Heart right ventricle (tissue), 16 donors: ENCODE results near the gene MRC2. TPM values are rescaled to one million over a fixed set of nuclear protein-coding genes. Genes with fewer than 3 reads are reported as not detected.
A peak's percentile ranks its signal among the peaks of the same experiment; 100 is the strongest.
"Not testable (repeated sequence)": the region's sequence is repeated elsewhere in the genome, so short reads cannot be mapped to it uniquely, and the experiment has no call there.

Source experiments
- ATAC-seq, 8 donors: fragments of 200-7000 bp; cut with Tn5 transposase; one replicate each; pipeline ENCODE4 v1.9.1; 2020; ENCODE audit warnings: mild to moderate bottlenecking in 8 of 8, moderate library complexity in 8 of 8, moderate number of reproducible peaks in 1 of 8
- DNase-seq, 2 donors: peaks; one replicate each; pipeline ENCODE4 v3.0.0-alpha.2; 2020
- H3K27ac ChIP-seq, 10 donors: fragments of 200-600 bp; sonication (generic) in 2 of 10; one replicate each; pipeline versions ENCODE4 v1.5.0 to v1.8.0; 2020 to 2022; ENCODE audit warnings: mild to moderate bottlenecking in 3 of 10
- H3K27me3 ChIP-seq, 7 donors: fragments of 200-600 bp; one replicate each; pipeline ENCODE4 v1.8.0; 2021 to 2022; ENCODE audit warnings: mild to moderate bottlenecking in 2 of 7
- H3K36me3 ChIP-seq, 9 donors: fragments of 200-600 bp; sonication (generic) in 1 of 9; one replicate each; pipeline versions ENCODE4 v1.5.0 to v1.8.0; 2020 to 2022; ENCODE audit warnings: mild to moderate bottlenecking in 2 of 9
- H3K4me1 ChIP-seq, 9 donors: fragments of 200-600 bp; sonication (generic) in 1 of 9; one replicate each; pipeline versions ENCODE4 v1.5.0 to v1.8.0; 2020 to 2022; ENCODE audit warnings: mild to moderate bottlenecking in 4 of 9
- H3K4me3 ChIP-seq, 10 donors: fragments of 200-600 bp; sonication (generic) in 2 of 10; one replicate each; pipeline versions ENCODE4 v1.5.0 to v1.8.0; 2020 to 2022; ENCODE audit warnings: mild to moderate bottlenecking in 7 of 10, moderate library complexity in 2 of 10
- H3K9me3 ChIP-seq, 11 donors: fragments of 200-600 bp in 10 of 11; sonication (generic) in 2 of 11; one replicate each; pipeline versions ENCODE4 v1.5.0 to v1.8.0; 2013 to 2022; ENCODE audit warnings: mild to moderate bottlenecking in 2 of 11, control low read depth in 1 of 11, moderate library complexity in 1 of 11
- CTCF ChIP-seq, 9 donors: fragments of 200-600 bp; sonication (generic) in 2 of 9; IDR thresholded peaks; one replicate each; pipeline versions ENCODE4 v1.5.0 to v1.8.0; 2021 to 2022; ENCODE audit warnings: antibody characterized with exemption in 9 of 9, mild to moderate bottlenecking in 5 of 9, moderate library complexity in 1 of 9
- WGBS, 2 donors: extraction: QIAGEN DNeasy Blood & Tissue Kit; methylation state at CpG; one replicate each; pipeline ENCODE4 v1.1.7; 2013; ENCODE audit warnings: inconsistent platforms in 1 of 2; 5-methylcytosine and 5-hydroxymethylcytosine counted together
- intact Hi-C, 10 donors: fragments of 100-400 bp; cut with DNase I; formaldehyde crosslinking; loops; one replicate each; pipeline versions ENCODE4 v1.11.1 to v1.14.2; 2022
- polyA plus RNA-seq, 2 donors: library from polyadenylated mRNA; stranded (reverse); fragments of 200-250 nt; gene quantifications; one replicate each; pipeline ENCODE4 v1.2.3, GENCODE V29; 2013
- total RNA-seq, 10 donors: library from RNA; stranded (reverse); fragmentation: NEBNext Ultra II Directional in 3 of 10; extraction: Animal tissue kit (Norgen Biotek cat#: 25700) in 3 of 10; gene quantifications; one replicate each; pipeline versions ENCODE4 v1.2.1 to v1.2.4, GENCODE V29; 2021 to 2023
- donor health status: Arrhythmogenic right ventricular cardiomyopathy.
- donor health status: ischemic (EF 13 %, LVEDD 7.1; RV severe dilation, severe dysfunction).
- donor health status: healthy with polysubstance abuse.
- donor health status: DM: no; HTN: yes; CAD: no.
- donor health status: DM: no; HTN: no; CAD: no.
- donor health status: ischemic (EF 25% LVEDD 6.9; RV normal size, moderate dysfunction).
- donor health status: ischemic (EF 25% LVEDD 5.7; RV mildly dilated, moderate dysfunction).
- donor health status: healthy.
- donor health status: DM: yes; HTN: yes; CAD: no.
- donor health status: Ischemic cardiomyopathy.
- donor health status: ischemic (EF 35%, LVEDD 5.7; RV mildly dilated, moderate dysfunction).
- donor health status: nonischemic (EF 11% LVEDD 7.7; RV severe dilation, severe dysfunction).
- donor health status: DM: yes; HTN: yes; CAD: no.
- donor health status: PGD.
- donor health status: ischemic (EF 29% LVEDD 5.4; RV normal size, mild dysfunction).
- donor health status: nonischemic (EF 23%, LVEDD 6.1; RV moderate dilation, normal function).

The MRC2 gene
- total and polyA plus RNA-seq, 12 donors = 15.2 to 46.4 (median 21.4) TPM

DNA sequence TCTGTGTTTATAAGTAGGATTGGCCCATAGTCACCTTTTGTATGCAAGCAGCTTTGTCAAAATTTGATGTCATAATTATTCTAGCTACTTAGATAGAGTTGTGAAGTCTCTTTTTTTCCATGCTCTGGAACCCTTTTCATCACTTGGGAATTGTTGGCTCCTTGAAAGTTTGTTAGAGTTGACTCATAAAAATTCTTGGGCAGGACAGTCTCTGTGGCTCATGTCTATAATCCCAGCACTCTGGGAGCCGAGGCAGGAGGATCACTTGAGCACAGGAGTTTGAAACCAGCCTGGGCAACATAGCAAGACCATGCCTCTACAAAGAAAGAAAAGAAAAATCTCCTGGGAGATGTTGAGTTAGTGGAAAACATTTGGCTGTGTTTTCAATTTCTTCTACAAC is 45.7 kb upstream of the MRC2 start:
- Histone ChIP-seq H3K36me3 (peaks cover 0 to 99% (median 30%) of the 10 kb centered on the region in 9 donors), H3K4me3 (no peak overlapping the region), H3K9me3 (no peaks in the 10 kb centered on the region), H3K4me1 (peaks cover 0 to 5% (median 0%) of the 10 kb centered on the region in 9 donors), H3K27ac (no peak overlapping the region), H3K27me3 (no peaks in the 10 kb centered on the region)
- WGBS, 2 donors = 80 to 81% methylated on average over 1 of the region's 1 CpG
- intact Hi-C loops = no loop called here
- ATAC-seq (peak in 1 of 8 donors; percentile 35), DNase-seq (no peak)
- no peak for TF ChIP-seq CTCF (IDR thresholded peaks at IDR 0.05)

- peaks cover 0 to 15% (median 0%) of the 10 kb centered on the region in 9 donors for H3K4me1 ChIP-seq
- intact Hi-C loops = no loop called here
- no peaks in the 10 kb centered on the region for H3K27me3 ChIP-seq
- H3K9me3 ChIP-seq = no peaks in the 10 kb centered on the region
- H3K4me3 ChIP-seq = no peak overlapping the region
- no peak for TF ChIP-seq CTCF (IDR thresholded peaks at IDR 0.05)
- ATAC-seq (peak in 7 of 8 donors; percentile 38 to 93 (median 84)), DNase-seq (no peak)
- 48 to 66% methylated on average over 2 of the region's 2 CpGs for WGBS, 2 donors
- peak overlapping the region in 1 of 10 donors; percentile 4 for H3K27ac ChIP-seq
- H3K36me3 ChIP-seq = peaks cover 0 to 97% (median 27%) of the 10 kb centered on the region in 9 donors
Measured at GRCh38 chr17:62587554-62587953, 39.9 kb upstream of the MRC2 start.

DNA sequence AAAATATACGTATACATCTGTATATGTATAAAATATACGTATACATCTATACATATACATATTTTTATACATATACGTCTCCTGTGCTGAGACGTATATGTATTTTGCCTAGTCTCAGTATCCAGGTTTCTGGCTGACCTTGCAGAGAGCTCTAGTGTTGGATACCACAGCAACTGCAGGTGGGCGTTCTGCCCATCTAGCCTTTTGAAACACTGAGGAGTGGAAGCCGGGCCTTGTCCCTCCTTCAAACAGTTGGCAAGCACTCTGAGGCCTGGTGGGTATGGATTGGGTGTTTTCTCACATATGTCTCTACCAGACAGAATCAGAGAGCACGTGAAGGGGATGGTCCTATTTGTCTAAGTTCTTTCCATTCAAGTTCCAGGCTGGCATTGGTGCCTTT is 39.4 kb upstream of the MRC2 start:
- H3K27ac ChIP-seq = peak overlapping the region in 1 of 10 donors; percentile 10
- H3K4me3 ChIP-seq = no peak overlapping the region
- H3K36me3 ChIP-seq = peaks cover 0 to 97% (median 27%) of the 10 kb centered on the region in 9 donors
- intact Hi-C loops = no loop called here
- H3K4me1 ChIP-seq = peaks cover 0 to 15% (median 0%) of the 10 kb centered on the region in 9 donors
- WGBS, 2 donors = 81 to 83% methylated on average over 7 of the region's 7 CpGs
- H3K27me3 ChIP-seq = no peaks in the 10 kb centered on the region
- ATAC-seq = peak in 4 of 8 donors; percentile 27 to 43 (median 34)
- no peak for TF ChIP-seq CTCF (IDR thresholded peaks at IDR 0.05)
- no peak for DNase-seq
- no peaks in the 10 kb centered on the region for H3K9me3 ChIP-seq

GRCh38 chr17:62591333-62591732 is 36.1 kb upstream of the MRC2 start:
- intact Hi-C loops = no loop called here
- Histone ChIP-seq H3K36me3 (peaks cover 0 to 96% (median 21%) of the 10 kb centered on the region in 9 donors), H3K4me3 (no peak overlapping the region), H3K9me3 (peaks cover 0 to 11% (median 0%) of the 10 kb centered on the region in 11 donors), H3K27me3 (no peaks in the 10 kb centered on the region), H3K4me1 (peaks cover 0 to 12% (median 0%) of the 10 kb centered on the region in 9 donors), H3K27ac (no peak overlapping the region)
- WGBS, 2 donors = 68 to 78% methylated on average over 6 of the region's 6 CpGs
- ATAC-seq = peak in 1 of 8 donors; percentile 25
- no peak for DNase-seq
- TF ChIP-seq CTCF (IDR thresholded peaks at IDR 0.05) = no peak

- H3K4me1 ChIP-seq = peaks cover 0 to 12% (median 0%) of the 10 kb centered on the region in 9 donors
- H3K27ac ChIP-seq, H3K4me3 ChIP-seq, DNase-seq, intact Hi-C loops, ATAC-seq, H3K27me3 ChIP-seq: not testable (repeated sequence)
- whole genome bisulfite sequencing, 2 donors = 87 to 94% methylated on average over 11 of the region's 11 CpGs
- peaks cover 0 to 11% (median 0%) of the 10 kb centered on the region in 11 donors for H3K9me3 ChIP-seq
- peaks cover 0 to 96% (median 21%) of the 10 kb centered on the region in 9 donors for H3K36me3 ChIP-seq
Measured at GRCh38 chr17:62591822-62592221, 35.6 kb upstream of the MRC2 start.
